SHP77 treated with DMSO at 0.1 percent for 48 hours (cell line): ENCODE measurements around the gene DUXA.
"Not testable (repeated sequence)": the region's sequence is repeated elsewhere in the genome, so short reads cannot be mapped to it uniquely, and the experiment has no call there.

ENCODE experiments used
- DNase-seq: peaks from one replicate; lab custom pipeline; 2025; lab: John Stamatoyannopoulos, UW

Gene DUXA

DNA sequence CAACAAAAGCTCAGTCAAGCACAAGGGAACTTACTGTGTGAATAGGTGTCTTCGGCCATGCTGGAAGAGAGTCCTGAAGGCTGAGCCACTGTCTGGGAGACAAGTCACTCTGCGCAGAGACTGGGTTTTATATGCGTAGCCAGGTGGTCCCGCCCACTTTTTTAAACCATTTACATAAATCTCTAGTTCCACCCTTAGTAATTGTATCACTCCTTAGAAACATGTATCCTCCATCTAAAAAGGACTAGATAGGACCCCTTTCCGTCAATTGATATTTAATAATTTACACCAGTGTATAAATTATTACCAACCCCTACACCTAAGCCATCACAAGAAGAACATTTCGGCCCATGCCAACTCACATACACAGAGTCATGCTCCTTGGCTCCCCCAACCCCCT is at the start of gene DUXA:
DUXA (minus strand) TSS at position 101 of the 400 bp plus-strand sequence; CDS start at position 59, 42 bp downstream.
- no peak for DNase-seq

GRCh38 chr19:57212109-57212508 is 44.8 kb upstream of the DUXA start:
- no peak for DNase-seq

DNA sequence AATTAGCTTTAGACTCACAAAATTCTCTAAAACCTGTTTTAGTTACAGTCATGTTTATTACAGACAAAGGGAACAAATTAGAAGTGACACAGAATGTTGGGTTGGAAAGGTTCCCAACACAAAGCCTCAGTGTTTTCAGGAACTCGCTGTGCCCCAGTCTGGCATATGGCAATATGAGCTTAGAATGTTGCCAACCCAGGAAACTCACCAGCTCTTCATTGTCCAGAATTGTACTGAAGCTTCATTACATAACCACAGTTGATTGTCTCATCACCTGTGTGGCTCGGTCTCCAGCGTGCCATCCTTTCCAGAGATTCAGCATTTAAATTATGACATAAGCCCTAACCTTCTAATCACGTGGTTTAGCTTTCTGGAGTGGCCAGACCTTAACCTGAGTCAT is 43.1 kb upstream of the DUXA start:
- no peak for DNase-seq

DNA sequence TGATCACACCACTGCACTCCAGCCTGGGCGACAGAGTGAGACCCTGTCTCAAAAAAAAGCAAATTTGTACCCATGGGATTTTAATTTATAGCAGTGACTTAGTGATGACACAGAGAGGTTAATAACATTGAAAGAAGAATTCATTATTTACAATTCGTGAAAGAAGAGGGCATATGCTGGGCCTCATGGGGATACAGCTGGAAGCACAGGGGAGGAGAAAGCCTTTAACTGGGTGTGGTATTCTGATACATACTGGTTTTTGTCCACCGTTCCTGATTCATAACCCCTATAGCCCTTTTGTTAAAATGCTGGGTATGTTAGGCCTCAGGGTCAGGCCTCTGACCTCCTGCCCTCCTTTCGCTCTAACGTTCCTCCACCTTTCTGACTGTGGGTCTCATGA is 34.9 kb upstream of the DUXA start:
- DNase-seq, result no peak

- DNase-seq, result not testable (repeated sequence)
These were observed 30.6 kb upstream of the DUXA start for GRCh38 chr19:57197874-57198273.

DNA sequence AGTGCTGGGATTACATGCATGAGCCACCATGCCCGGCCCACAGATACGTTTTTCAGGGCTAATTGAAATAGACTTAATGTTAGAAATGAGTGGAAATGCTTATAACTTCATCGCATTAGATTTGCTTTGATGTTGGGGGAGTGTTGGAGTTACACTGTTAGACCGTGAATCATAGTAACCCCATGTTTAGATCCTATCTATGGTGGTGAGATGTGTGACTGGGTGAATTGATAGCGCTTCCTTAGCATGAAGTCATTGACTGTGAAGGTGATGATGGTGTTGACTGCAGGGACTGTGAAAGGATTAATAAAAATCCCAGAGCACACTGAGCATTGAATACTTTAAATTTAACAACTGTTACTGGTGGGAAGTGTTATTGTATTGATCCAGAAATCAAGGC is 25.7 kb upstream of the DUXA start:
- DNase-seq, result no peak

- DNase-seq, result no peak
These were observed 24.8 kb upstream of the DUXA start for GRCh38 chr19:57192077-57192420.

DNA sequence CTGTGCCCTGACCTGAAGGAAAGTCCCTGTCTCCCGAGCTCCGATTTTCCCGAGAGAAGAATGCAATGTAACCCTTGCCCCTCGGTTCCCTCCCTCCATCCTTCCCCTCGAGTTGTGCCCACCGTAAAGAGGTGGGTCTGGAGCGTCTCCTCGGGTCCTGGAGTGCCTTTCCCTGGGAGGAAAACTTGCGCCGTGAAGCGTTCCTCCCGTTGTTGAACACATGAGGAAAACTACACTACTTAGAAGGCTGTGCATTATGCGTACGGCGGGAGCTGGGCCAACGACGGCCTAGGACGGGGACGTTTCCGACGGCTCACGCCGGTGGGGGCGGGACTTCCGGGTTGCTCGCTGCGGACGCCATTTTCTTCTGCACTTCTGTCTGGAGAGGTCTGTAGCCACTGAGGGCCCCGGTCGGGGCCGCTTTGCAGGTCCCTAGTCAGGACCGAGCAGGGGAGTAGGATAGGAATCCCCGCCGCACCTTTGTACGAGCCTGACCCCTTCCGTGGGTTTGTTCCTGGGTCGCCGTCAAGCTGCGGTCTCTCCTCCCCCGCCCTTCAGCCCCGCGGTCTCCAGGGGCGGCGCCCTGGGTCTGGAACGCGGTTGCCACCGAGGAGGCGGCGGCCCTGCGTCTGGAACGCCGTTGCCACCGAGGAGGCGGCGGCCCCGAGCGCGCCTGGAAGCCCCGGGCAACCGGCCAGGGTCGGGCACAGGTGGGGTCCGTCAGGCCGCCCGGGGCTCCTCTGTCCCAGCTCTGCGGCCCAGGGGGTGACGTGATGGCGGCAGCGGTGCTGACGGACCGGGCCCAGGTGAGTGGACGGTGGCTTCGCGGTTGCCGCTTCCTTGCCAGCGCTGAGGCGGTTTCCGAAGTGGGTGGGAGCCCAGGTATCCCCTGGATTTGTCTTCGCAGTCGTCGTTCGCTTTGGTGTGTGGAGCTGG is 24.1 kb upstream of the DUXA start, which contains the start of gene ZNF264:
ZNF264 (plus strand) TSS at position 360 of the 936 bp plus-strand sequence; CDS start at position 774, 414 bp downstream.
- DNase-seq, result peak; percentile 60

GRCh38 chr19:57190301-57190700 is 23.0 kb upstream of the DUXA start:
- no peak for DNase-seq

DNA sequence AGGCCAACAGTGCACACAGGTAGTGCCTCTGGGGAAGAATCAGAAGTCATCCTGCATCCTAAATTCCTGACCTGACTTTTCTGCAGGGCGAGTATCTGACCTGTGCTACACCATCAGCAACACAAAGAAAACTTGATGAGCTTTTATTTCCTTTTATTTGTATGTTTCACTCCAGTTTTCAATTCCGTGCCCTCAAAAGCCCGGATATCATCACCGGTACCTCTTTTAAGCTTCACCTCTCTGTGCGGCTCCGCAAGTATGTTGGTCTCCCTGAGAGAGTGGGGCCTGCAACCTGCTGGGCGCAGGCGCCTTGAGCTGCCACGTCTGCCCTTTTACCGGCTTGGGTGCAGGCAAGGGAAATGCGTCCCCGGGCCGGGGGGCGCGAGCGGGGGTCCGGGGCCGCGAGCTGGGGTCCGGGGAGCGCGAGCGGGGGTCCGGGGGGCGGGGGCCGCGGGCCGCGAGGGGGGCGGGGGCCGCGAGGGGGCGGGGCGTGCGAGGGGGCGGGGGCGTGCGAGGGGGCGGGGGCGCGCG is 4.3 kb upstream of the DUXA start:
- DNase-seq, result no peak

- DNase-seq, result no peak
These were observed 1.4 kb downstream of the DUXA start for GRCh38 chr19:57165846-57166245.

GRCh38 chr19:57161985-57162539 is 5.2 kb downstream of the DUXA start:
- no peak for DNase-seq

DNA sequence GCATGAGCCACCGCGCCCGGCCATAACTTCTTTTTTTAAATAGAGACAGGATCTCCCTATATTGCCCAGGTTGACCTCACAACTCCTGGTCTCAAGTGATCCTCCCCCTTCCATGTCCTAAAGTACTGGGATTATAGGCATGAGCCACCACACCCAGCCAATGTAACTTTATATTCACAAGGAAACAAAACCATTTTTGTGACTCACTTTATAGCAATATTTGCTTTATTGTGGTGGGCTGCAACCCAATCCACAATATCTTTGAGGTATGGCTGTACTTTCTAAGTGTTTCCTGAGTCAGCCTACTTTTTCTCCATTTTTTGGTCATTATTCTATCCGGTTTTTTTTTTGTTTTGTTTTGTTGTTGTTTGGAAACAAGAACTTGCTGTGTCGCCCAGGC is 14.4 kb downstream of the DUXA start:
- no peak for DNase-seq

DNA sequence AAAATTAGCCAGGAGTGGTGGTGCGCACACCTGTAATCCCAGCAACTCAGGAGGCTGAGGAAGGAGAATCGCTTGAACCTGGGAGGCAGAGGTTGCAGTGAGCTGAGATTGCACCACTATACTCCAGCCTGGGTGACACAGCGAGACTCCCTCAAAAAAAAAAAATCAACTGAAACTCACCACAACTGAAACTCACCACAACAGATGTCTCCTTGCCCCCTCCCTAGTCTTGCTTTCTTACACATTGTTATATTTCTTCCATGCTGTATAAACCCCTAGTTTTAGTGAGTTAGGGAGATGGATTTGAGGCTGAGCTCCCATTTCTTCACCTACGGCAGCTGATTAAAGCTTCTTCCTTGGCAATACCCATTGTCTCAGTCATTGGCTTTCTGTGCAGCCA is 25.6 kb downstream of the DUXA start:
- DNase-seq, result no peak

DNA sequence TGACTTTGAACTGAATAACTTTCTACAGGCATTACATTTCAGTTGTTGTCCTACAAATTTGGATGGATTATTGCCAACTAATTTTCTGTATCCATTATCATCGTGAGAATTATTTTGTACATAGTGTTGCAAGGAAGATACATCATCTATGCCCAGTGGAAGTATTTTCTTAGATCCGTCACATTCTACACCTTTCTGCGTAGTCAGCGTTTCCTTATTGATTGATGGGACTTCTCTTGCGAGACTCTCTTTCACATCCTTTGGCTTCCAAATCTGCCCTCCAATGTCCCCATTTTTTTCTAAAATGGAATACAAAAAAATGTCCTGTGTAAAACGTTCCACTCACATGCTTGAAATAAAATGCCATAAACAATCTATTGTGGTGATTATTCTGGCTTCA is 31.5 kb downstream of the DUXA start:
- DNase-seq, result no peak

GRCh38 chr19:57127403-57127802 is 39.9 kb downstream of the DUXA start:
- not testable (repeated sequence) for DNase-seq

DNA sequence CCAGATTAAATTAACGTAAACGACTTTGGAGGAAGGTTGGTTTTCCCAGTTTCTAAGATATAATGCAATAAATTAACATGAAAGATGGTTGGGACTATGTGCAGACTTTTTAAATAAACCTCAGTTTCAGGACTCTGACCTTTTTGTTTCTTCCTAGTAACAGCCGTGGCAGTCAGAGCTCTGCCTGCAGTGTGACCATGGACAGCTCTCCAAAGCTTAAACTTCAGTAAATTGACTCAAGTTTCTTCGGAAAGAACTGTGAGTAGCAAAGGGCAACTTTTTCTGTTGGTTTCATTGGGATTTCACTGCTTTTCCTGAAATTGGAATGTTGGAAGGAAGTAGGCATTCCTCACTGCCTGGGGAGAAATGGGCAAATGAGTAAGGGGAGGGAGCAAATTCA is 43.4 kb downstream of the DUXA start:
- DNase-seq, result no peak

GRCh38 chr19:57118848-57119247 is 48.4 kb downstream of the DUXA start:
- no peak for DNase-seq

- DNase-seq, result not testable (repeated sequence)
These were observed 53.8 kb downstream of the DUXA start for GRCh38 chr19:57113501-57113900.

GRCh38 chr19:57111329-57111644 is 56.0 kb downstream of the DUXA start:
- DNase-seq, result no peak

DNA sequence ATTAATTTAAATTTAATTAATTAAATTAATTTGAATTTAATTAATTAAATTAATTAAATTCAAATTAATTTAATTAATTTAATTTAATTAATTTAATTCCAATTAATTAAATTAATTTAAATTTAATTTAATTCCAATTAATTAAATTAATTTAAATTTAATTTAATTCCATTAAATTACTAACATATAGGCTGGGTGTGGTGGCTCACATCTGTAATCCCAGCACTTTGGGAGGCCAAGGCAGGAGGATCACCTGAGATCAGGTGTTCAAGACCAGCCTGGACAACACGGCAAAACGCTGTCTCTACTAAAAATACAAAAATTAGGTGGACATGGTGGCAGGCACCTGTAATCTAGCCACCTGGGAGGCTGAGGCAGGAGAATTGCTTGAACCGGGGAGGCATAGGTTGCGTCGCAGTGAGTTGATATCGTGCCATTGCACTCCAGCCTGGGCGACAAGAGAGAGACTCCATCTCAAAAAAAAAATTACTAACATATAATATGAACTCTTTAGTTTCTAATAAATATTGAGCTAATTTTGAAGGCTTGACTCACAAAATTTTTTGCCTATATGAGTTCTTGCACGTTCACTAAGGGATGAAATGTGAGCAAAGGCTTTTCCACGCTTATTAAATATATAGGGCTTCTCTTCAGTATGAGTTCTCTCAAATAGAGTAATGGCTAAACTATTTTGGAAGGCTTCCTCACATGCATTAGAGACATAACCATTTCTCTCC is 56.5 kb downstream of the DUXA start:
- DNase-seq, result no peak

- DNase-seq, result no peak
These were observed 60.5 kb downstream of the DUXA start for GRCh38 chr19:57106722-57107235.
